Right kidney (tissue), 1 donor: ENCODE results near the gene CACTIN.

ENCODE experiments used
- DNase-seq: peaks from one replicate; pipeline ENCODE4 v3.0.0-alpha.2; 2016

Gene CACTIN

DNA sequence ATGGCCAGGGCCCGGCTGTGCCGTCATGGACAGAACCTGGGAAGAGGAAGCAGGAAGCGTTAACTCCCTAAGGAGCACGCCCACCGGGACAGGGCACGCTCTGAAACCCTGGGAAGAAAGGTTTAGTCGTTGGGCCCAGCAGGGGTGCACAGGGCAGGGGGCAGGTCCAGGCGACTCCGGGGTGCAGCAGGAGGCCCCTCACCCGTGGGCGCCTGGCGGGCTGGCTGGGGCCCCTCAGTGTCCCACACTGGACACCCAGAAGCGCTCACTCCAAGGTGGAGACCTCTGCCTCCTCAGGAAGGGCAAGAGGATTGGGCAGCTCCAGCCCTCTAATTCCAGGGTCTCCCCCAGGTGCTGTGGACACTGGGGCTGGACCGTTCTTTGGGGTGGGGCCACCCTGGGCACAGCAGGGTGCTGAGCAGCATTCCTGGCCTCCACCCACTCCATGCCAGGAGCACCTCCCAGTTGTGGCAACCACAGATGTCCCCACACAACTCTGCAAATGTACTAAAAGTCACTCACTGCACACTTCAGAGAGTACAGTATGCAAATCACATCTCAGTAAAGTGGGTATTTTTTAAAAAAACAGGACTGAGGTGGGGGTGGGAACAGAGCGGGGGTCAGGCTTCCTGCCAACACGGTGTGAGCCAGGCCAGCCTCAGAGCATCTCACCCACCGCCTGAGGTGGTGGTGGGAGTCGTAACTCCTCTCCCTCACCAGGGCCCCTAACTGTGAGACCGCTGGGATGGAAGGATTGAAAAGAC lies 38.5 kb upstream of the CACTIN start:
- DNase-seq = no peak

DNA sequence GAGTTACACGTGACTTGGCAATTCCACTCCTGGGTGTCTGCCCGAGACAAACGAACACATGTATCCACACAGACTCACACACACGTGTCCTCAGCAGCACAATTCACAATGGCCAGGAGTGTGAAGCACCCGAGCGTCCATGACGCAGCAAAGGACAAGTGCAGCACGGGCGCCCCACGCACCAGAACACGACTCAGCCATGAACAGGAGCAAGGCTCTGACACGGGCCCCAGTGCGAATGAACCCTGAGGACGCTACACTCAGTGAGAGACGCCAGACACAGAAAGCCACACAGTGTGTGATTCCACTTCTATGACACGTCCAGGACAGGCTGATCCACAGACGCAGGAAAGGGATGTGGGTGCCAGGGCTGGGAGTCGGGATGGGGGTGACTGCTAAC lies 37.2 kb upstream of the CACTIN start:
- DNase-seq = no peak

DNA sequence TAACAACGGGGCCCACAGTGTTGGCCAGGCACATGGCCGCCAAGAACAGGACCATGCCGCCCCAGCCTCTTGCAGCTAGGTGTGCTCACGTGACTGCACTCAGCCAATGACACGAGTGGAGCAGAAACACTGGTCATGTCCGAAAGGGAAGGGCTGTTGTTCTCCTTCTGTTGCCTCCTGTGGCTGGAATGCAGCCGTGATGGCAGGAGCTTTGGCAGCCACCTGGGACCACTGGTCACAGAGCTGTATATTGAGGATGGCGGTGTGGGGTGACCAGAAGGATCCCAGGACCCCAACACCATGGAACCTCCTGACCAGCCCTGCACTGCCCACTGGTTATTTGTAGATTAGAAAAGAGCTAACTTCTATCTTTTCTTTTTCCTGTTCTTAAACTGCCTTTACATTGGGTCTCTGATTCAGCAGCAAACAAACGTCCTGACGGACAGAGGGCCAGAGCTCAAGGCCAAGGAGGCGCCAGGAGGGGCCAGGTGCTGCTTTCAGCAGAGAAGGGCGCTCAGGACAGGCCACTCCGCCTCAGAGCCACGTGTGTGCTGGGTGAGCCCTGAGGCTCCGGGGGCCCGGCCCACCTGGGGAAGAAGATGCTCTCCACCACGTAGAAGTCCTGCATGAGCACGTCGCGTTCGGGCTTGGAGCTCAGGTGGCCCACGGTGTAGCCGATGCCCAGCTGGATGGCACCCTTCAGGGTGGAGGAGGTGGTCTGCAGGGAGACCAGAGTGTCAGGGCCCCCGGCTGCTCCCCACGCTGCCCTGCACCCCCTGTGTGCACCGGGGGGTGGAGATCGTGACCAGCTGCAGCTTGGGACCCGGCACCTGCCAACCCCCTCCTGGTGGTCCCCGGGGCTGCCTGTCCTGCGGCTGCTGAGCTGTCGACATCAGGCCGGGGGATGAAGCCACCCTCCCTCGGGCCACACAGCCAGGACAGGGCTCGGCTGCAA lies 35.0 kb upstream of the CACTIN start:
- no peak for DNase-seq

DNA sequence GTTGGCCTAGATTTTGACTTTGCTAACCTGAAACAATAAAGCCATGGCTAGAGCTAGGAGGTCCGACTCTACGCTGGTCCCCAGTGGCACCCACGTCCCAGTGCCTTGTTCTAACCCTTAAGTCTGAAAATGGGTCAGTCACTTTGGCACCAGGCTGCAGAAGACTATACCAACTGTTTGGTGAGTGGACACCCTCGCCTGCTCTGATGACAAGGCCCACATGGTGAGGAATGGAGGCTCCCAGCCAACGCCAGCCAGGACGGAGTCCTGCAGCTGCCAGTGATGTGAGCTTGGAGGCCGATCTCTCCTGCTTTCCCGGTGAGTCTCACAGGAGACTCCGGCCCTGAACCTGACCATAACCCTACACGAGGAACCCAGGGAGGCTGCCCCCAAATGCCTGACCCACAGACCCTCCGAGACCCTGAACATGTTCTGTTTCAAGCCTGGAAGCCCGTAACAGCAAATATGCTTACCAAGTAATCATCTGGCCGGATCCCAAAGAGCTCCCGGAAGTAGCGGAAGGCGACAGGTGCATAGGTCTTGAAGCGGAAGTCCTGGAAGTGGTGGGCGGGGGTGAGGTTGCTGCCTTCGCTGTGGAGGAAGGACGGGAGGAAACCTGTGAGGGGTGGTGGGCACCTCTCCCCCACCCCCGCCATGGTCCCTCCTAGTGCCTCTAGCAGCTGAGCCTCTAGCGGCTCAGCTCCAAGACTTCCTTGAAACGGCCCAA lies 34.1 kb upstream of the CACTIN start:
- DNase-seq = no peak

DNA sequence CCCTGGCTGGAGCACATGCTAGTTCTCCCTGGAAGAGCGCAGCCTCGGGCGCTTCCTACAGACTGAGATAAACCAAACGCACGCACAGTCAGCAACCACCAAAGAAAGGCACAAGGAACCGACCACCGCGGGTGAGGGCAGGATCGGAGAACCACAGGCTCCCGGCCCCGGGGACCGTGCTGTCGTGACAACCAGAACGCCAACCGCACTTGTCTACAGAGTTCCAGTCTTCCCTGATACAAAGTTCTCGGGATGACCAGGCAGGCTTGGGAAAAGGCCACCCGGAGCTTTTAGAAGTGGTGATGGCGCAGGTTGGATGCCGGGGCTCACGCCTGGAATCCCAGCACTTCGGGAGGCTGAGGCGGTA lies 33.1 kb upstream of the CACTIN start:
- DNase-seq = no peak

DNA sequence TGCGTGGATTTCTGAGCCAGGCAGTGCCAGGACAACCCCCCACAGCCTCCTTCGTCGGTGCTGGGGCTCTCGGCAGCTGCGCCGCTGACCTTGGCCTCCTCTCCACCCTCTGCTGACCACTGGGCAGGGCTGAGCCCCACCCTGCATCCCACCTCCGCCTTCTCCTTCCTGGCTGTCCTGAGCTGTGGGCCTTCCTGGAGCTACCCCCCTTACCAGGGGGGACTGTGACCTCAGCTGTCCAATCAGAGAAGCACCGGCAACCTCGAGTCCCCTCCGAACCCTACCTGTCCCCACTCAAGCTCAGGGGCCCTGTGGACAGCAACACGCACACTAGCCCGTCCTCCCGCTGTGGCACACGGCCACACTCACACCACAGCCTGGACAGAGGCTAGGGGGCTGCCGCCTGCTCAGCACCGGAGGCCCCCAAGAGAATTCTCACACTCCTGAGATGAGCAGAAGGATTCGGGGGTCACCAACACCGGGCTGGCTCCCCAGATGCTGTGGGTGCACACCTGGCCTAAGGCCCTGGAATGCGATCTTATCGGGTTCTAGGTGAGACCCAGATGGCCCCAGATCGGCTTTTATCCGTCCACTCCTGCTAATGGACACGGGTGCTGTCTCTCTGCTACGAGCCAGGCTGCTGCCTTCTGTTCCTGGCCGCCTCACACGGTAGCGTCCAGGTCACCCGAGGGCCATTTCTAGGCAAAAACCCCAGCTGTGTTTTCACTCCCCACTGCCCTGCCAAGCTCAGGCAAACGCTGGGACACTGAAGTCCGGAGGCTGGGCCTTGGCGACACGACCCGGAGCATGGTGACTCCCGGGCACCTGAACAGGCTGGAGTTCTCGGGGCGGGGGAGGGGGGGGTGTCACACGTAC lies 32.5 kb upstream of the CACTIN start:
- DNase-seq = no peak

DNA sequence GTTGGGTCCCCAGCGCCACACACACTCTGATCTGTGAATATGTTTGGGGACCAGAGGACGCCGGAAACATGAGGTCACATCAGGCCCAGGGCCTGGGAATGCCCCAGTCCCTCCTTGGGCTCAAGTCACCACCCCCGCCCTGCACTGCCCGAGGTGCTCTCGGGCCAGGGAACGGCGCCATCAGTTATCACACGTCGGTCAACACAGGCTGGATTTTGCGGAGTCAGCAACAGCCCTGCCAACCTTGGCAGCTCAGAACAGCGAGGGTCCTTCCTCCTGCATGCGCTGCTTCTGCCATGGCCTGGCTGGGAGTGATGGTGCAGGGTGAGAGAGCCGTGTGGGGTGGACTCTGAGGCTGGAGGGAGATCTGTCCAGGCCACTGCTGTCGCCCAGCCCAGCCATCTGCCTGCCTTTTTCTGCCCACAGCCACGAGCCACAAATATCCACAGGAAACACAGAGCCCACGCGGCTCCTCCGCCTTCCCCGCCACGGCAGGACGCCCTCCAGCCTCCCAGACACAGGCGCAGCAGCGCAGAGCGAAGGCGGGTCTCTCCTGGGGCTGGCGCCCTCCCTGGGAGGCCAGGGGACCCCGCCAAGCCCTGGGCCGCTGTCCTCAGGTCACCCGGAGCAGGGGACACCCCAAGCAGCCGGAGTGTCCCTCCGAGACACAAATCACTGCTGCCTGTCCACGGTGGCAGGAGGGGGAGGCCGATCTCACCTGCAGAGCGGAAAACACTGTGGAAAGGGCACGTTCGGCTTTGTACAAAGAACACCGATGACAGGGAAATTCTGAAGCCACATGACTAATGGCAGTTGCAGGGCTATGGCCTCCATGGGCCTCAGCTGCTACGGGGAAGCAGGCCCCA lies 31.6 kb upstream of the CACTIN start:
- no peak for DNase-seq

DNA sequence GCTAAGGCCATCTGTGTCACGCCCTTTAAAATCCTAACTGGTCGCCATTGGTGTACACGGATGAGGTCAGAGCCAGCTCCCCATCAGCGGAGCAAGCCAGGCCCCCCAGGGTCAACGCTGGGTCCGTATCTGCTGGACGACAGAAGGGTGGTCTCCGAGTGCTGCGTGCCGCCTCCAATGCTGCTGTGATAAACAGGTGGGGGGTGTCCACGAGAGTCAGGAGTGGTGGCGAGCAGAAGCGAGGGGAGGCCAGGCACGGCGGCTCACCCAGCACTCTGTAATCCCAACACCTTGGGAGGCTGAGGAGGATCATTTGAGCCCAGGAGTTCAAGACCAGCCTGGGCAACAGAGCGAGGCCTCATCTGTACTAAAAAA lies 30.8 kb upstream of the CACTIN start:
- no peak for DNase-seq

DNA sequence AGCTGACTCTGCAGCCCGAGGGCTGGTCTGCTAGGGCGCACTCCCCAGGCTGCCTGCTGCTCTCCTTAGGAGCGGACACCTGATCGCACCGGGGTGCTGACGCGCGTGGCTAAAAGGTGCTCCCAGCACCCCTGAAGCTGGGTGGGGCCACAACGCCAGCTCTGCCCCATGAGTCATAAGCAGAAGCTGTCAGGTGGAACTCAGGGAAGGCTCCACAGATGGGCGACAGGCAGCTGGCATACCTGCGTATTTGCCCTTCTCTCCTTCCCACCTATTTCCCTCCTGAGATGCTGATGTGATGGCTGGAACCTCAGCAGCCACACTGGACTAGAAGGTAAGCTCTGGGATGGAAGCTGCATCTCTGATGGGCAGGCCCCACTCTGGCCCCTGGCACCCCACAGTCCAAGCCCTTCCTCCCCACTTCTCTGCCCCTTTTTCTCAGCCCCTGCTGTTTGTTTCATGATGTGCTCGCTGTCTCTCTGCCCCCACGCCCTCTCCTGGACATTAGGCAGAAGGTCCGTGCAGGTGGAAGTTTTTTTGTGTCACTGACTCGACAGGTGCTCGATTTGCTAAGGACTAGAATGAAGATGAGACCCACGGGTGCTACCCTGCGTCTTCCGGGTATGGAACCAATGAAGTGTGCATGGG lies 30.3 kb upstream of the CACTIN start:
- DNase-seq = no peak

DNA sequence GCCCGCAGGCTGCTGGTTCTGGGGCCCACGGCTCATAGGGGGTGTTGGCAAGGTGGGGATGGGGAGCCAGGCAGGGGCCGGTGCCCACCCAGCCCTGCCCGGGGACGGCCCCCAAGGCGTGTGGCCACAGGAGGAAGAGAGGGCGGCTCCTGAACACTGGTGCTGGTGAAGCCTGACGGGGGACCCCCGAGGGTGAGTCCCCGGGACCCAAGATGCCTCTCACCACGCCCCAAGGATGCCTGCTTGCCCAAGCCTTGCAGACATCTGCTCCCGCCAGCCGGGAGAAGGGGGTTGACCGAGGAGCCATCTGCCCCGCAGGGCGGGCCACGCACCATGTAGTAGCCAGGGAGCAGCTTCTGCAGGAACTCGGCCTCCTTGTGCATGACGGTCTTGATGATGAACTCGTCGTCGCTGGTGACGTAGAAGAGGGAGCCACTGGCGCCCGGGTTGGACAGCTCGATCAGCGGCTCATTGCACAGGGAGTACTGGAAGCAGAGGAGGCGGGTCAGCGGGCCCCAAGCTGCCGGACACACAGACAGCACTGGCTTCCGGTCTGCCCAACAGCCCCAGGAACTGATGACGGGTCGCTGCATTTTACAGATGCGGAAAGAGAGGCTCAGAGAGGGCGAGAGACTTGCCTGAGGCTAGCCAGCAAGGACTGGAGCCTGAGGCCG lies 29.6 kb upstream of the CACTIN start:
- no peak for DNase-seq

DNA sequence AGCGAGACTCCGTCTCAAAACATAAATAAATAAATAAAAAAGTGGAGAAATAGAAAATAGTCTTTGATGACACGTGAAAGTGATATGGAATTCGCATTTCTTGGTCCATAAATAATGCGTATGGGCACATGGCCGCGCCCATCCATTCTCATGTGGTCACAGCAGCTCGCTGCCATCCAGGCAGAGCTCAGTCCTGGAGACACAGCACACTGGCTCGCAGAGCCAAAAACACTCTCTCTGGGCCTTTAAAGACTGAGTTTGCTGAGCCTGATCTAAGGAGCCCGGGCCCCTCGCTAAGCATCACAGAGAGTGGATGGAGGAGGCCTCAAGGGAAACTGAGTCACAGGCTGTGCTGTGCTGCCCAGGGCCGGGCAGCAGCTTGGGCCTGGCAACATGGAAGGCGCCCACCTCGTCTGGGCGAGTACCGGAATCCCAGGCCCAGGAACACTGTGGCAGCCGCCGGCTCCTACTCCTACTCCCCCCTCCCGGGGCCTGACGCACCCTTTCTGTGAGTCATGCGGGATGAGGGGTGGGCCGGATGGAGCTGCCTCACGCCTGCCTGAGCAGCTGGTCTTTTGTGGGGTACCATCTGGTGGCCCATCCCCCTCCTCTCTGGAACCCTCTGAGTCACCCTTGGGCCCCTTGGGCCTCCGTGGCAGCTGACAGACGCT lies 28.9 kb upstream of the CACTIN start:
- no peak for DNase-seq

DNA sequence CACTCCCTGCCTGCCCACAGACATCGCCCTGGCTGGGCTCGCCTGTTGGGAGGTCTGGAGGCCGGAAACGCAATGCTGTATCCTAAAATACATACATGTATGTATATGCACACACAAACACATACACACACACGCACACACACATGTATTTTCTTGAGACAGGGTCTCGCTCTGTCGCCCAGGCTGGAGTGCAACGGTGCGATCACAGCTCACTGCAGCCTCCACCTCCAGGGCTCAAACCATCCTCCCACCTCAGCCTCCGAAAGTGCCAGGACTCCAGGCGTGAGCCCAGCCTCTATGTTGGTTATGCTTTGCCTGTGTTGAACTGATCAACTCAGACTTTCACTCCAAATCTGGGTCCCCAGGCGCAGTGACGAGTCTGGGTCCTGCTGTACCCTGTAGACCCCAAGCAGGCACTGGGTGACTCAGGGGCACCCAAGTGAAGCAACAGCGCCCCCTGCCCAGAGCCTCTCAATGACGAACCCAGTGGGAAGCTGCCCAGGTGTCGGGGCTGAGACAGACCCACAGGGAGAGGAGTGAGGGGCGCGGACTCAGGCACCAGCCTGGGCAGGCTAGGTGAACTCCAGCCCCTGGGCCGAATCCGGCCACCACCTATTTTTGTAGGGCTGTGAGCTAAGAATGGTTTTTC lies 27.4 kb upstream of the CACTIN start:
- DNase-seq = no peak

DNA sequence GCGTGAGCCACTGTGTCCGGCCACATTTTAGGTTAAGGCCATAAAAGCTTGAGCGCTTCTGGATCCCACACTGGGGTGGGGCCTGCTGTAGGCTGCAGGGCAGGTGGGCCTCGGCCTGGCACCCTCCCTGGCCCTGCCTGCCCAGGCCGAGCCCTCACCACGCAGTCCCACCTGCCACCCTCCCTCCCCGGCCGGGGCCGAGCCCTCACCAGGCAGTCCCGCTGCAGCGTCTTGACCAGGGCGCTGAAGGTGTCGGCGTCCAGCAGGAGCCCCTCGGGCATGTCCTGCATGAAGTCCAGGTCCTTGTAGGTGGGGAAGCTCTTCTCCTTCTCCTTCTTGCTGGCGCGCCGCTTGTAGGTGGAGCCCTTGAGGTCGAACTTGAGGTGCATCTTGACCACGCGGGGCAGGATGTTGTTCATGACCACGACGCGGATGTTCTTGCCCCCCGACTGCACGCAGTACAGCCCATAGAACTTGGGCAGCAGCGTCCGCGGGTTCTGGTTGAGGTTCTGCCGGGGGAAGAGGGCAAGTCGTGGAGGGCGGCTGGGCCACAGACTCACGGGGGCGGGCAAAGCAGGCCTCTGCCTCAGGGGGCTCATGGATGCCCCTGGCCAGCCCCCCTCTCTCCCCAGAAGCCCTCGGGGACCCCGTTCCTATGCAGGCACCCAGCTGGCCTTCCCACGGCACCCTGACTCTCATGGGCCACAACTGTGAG lies 26.6 kb upstream of the CACTIN start:
- no peak for DNase-seq

DNA sequence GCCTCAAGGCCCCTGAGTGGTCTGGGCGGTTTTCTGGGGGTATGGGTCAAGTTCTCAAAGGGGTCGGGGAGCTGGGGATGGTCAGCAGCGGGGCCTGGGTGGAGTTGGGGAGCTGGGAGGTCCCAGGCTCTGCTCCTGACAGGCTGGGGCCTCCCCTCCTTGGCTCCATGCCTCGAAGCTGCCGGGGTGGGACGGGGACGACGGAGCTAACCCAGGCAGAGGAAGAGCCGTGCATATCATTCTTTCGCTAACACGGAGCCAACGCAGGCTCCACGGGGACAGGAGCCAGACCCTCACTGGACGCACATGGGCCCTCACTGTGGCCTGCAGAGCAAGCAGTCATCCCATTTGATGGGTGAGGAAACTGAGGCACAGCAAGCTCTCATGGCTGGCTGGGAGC lies 25.8 kb upstream of the CACTIN start:
- DNase-seq = no peak

DNA sequence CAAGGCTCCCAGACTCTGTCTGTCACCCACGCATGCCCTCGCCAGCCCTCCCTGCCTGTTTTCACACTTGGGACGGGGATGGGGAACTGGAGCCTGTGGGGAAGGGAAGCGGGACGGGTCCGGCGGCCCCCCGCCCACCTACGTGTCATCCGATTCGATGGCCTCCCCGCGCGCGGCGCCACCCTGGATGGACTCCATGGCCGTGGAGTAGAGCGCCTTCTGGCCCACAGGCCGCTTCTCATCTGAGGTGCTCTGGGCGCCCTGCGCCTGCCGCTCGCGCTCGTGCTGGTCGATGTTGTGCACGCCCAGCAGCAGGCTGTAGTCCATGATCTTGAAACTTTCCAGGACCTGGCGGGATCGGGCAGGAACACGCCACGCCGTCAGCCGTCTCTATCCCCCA lies 25.1 kb upstream of the CACTIN start:
- DNase-seq = no peak

DNA sequence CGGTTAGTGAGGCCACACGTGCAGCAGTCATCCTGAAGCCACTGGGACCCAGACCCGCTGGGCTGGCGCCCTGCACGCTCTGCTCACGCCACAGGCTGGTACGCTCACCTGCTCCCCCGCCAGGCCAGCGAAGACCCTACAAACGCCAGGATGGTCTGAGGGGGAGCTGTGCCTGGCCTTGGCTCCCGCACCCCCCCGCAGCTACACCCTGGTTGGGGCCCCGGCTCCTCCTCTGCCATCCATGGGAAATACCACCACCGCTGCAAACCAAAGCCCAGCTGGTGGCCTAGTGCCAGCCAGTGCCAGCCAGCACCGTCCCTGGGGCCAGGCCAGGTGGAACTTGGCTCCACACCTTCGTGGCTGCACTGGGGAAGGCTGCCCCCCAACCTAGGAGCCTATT lies 23.3 kb upstream of the CACTIN start:
- DNase-seq = no peak

DNA sequence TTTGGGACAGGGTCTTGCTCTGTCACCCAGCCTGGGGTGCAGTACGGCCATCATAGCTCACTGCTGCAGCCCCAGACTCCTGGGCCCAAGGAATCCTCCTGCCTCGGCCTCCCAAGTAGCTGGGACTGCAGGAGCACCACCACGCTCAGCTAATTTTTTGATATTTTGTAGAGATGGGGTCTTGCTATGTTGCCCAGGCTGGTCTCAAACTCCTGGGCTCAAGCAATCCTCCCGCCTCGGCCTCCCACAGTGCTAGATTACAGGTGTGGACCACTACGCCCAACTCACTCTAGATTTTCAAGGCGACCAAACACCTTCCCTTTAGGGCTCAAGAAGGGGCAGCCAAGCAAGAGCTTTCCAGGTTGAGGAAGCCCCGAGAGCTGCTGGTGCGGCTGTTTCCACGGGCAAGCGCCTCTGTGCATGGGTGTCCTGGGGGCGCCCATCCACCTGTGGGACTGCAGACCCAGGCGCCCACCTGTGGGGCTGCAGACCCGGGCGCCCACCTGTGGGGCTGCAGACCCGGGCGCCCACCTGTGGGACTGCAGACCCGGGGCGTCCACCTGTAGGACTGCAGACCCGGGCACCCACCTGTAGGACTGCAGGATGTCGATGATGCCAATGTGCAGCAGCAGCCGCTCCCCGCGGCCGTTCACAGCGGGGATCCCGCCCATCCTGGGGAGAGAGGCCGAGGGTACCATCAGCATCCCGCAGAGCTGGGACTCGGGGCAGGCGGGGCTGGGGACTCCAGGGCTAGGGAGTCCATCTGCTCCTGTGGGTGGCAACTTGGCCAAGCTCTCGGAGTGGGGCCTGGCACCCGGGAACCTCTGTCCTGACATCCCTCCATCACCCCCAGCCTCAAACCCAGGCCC lies 21.7 kb upstream of the CACTIN start:
- DNase-seq = no peak
